Lung (tissue), 12 donors: Measurements from ENCODE around the gene DNAJB12. TPM values are rescaled to one million over a fixed set of nuclear protein-coding genes. Genes with fewer than 3 reads are reported as not detected.

Source experiments
- ATAC-seq: fragments of 200-7000 bp; cut with Tn5 transposase; one replicate; pipeline ENCODE4 v1.9.1; 2020; ENCODE audit warnings: moderate number of reproducible peaks; ENCODE audit not compliant: insufficient read depth, low FRiP score
- DNase-seq, 3 donors: peaks; one replicate each; pipeline ENCODE4 v3.0.0-alpha.2; 2013 to 2017
- H3K27ac ChIP-seq, 2 donors: one replicate each; pipeline ENCODE4 v1.5.1; 2013; ENCODE audit warnings: mild to moderate bottlenecking in 2 of 2, moderate library complexity in 2 of 2, control low read depth in 1 of 2, inconsistent platforms in 1 of 2, low read depth in 1 of 2, low read length in 1 of 2
- H3K27me3 ChIP-seq, 3 donors: one replicate each; pipeline ENCODE4 v1.5.1; 2013; ENCODE audit warnings: low read length in 2 of 3; ENCODE audit not compliant: control insufficient read depth in 3 of 3, insufficient read depth in 3 of 3
- H3K36me3 ChIP-seq, 4 donors: one replicate each; pipeline ENCODE4 v1.5.1; 2013; ENCODE audit warnings: low read length in 4 of 4, mild to moderate bottlenecking in 1 of 4, moderate library complexity in 1 of 4; ENCODE audit not compliant: control insufficient read depth in 4 of 4, insufficient read depth in 4 of 4
- H3K4me1 ChIP-seq, 5 donors: one replicate each; pipeline ENCODE4 v1.5.1; 2013; ENCODE audit warnings: low read length in 5 of 5, mild to moderate bottlenecking in 2 of 5, moderate library complexity in 1 of 5; ENCODE audit not compliant: control insufficient read depth in 5 of 5, insufficient read depth in 5 of 5
- H3K4me3 ChIP-seq: one replicate; pipeline ENCODE4 v1.5.1; 2013; ENCODE audit warnings: mild to moderate bottlenecking, control low read depth, moderate library complexity
- H3K9ac ChIP-seq, 2 donors: one replicate each; pipeline ENCODE4 v1.5.1; 2013; ENCODE audit warnings: low read length in 2 of 2, control low read depth in 1 of 2; ENCODE audit not compliant: insufficient read depth in 1 of 2
- H3K9me3 ChIP-seq, 4 donors: one replicate each; pipeline ENCODE4 v1.5.1; 2013; ENCODE audit warnings: low read length in 3 of 4, mild to moderate bottlenecking in 1 of 4, moderate library complexity in 1 of 4; ENCODE audit not compliant: control insufficient read depth in 4 of 4, insufficient read depth in 3 of 4
- WGBS, 2 donors: extraction: QIAGEN DNeasy Blood & Tissue Kit; methylation state at CpG; one replicate each; pipeline ENCODE4 v1.1.7; 2013; 5-methylcytosine and 5-hydroxymethylcytosine counted together
- polyA plus RNA-seq, 2 donors: library from polyadenylated mRNA; stranded (reverse); fragments of 200-250 nt; gene quantifications; one replicate each; pipeline ENCODE4 v1.2.1, GENCODE V29; 2013
- total RNA-seq, 2 donors: library from RNA; depleted of rRNA in 1 of 2; stranded (reverse); fragments of >200 nt in 1 of 2; gene quantifications; one replicate each; pipeline ENCODE4 v1.2.1, GENCODE V29; 2014 to 2021
- TF ChIP-seq, protein P1 (sequence below): IDR thresholded peaks from 2 replicates; pipeline ENCODE4 v1.5.1; 2012; ENCODE audit warnings: mild to moderate bottlenecking; ENCODE audit errors: control extremely low read depth, extremely low read depth
- donor health status: control.
- donor health status: control.
- donor health status: Bipolar disorder and iron deficiency.
- donor health status: healthy.
- donor health status: DM: yes; HTN: yes; CAD: no.

The DNAJB12 gene
- total and polyA plus RNA-seq, 4 donors = 30.0 to 38.7 (median 32.1) TPM

- Histone ChIP-seq H3K9me3 (no peaks in the 10 kb centered on the region), H3K4me1 (peaks cover 6 to 57% (median 32%) of the 10 kb centered on the region in 5 donors), H3K36me3 (no peaks in the 10 kb centered on the region), H3K9ac (no peak overlapping the region), H3K27me3 (no peaks in the 10 kb centered on the region), H3K4me3 (no peak overlapping the region), H3K27ac (peak overlapping the region in 1 of 2 donors; percentile 2)
- DNase-seq (no peak), ATAC-seq (no peak)
- 87 to 92% methylated on average over 16 of the region's 16 CpGs for WGBS, 2 donors
- TF ChIP-seq, protein P1, sequence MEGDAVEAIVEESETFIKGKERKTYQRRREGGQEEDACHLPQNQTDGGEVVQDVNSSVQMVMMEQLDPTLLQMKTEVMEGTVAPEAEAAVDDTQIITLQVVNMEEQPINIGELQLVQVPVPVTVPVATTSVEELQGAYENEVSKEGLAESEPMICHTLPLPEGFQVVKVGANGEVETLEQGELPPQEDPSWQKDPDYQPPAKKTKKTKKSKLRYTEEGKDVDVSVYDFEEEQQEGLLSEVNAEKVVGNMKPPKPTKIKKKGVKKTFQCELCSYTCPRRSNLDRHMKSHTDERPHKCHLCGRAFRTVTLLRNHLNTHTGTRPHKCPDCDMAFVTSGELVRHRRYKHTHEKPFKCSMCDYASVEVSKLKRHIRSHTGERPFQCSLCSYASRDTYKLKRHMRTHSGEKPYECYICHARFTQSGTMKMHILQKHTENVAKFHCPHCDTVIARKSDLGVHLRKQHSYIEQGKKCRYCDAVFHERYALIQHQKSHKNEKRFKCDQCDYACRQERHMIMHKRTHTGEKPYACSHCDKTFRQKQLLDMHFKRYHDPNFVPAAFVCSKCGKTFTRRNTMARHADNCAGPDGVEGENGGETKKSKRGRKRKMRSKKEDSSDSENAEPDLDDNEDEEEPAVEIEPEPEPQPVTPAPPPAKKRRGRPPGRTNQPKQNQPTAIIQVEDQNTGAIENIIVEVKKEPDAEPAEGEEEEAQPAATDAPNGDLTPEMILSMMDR = no peak
Observed at GRCh38 chr10:72322280-72323058, 32.2 kb downstream of the DNAJB12 start.

GRCh38 chr10:72322030-72322279 lies 32.8 kb downstream of the DNAJB12 start:
- no peak for DNase-seq

DNA sequence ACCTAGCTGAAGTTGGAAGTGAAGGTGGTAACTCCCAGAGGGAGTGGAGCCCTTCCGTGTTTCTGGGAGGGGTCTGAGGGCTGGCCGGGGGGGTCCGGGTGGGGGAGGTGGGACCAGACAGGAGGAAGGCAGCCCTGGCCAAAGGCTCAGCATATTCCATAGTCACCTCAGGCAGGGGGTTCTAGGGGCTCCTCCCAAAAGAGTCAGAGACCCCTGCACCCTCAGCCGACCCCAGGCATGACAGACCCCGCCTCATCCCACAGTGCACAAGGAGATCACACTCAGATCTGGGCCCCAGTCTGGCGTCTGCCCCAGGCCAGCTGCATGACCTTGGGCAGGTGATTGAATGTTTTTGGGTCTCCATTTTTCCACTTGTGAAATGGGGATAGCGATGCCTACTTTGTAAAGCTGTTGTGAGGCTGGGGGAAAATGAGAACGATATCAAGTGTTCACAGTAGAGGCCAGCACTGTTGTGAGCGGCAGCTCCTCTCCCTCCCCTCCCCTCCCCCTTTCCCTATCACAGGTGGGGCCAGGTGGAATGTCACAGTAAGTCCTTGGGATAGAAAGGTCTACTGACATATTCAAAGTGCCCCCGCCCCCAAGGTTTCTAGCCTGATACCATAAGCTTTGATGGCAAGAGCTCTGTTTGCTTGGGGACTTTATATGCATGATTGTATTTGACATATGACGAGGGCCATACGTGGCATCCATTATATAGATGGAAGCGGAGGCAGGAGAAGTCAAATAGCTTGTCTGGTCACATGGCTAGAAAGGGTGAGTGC lies 33.3 kb downstream of the DNAJB12 start:
- H3K27ac ChIP-seq = peak overlapping the region; percentile 85 to 98
- H3K27me3 ChIP-seq = no peaks in the 10 kb centered on the region
- no peak for DNase-seq
- H3K36me3 ChIP-seq = no peaks in the 10 kb centered on the region
- H3K9ac ChIP-seq = no peak overlapping the region
- no peaks in the 10 kb centered on the region for H3K9me3 ChIP-seq
- H3K4me3 ChIP-seq = no peak overlapping the region
- peaks cover 7 to 64% (median 32%) of the 10 kb centered on the region in 5 donors for H3K4me1 ChIP-seq
- TF ChIP-seq, protein P1 = no peak
- WGBS, 2 donors = 74 to 79% methylated on average over 13 of the region's 13 CpGs
- ATAC-seq = no peak

More at GRCh38 chr10:72322030-72322279, 32.8 kb downstream of the DNAJB12 start:
- peak overlapping the region in 1 of 2 donors; percentile 0 for H3K27ac ChIP-seq
- H3K4me1 ChIP-seq = peaks cover 6 to 60% (median 32%) of the 10 kb centered on the region in 5 donors
- TF ChIP-seq, protein P1 = no peak
- no peaks in the 10 kb centered on the region for H3K36me3 ChIP-seq
- no peak overlapping the region for H3K9ac ChIP-seq
- no peak overlapping the region for H3K4me3 ChIP-seq
- no peaks in the 10 kb centered on the region for H3K9me3 ChIP-seq
- H3K27me3 ChIP-seq = no peaks in the 10 kb centered on the region
- WGBS, 2 donors = 75 to 79% methylated on average over 3 of the region's 3 CpGs
- ATAC-seq = no peak
